ENCODE data around the gene RAB24.
"Not testable (repeated sequence)": the region's sequence is repeated elsewhere in the genome, so short reads cannot be mapped to it uniquely, and the experiment has no call there.

Gene RAB24

DNA sequence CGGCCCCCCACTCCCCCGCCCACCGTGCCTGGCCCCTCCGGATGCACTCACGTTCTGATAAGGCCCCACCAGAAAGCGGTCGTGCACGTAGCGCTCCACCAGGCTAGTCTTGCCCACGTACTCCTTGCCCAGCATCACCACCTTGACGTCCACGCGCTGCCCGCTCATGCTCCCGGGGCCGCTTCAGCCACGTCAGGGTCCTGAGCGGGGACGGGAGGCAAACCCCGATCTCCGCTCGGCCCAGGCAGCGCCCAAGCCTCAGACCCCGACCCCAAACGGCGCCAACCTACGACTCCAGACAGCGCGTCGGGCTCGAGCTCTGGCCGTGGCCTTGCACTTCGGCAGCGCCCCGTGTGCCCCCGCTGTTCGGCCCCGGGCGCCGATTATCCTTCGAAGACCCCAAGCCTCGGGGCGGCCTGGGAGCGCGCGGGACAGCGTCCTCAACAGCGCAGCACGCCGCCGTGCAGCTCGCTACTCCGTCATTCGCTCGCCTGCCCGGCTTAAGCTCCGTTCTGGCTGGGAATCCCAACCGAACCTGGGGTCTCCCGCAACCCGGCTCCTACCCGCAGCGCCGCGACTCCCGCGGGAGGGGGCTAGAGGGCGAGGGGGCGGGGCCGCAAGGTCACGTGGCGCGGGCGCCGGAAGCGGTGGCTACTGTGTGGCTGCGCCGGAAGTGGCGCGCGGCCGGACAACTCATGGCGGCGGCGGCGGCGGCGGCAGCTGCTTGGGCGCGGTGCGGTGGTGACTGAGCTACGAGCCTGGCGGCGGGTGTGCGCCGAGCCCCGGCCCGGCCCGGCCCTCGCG, at the start of gene RAB24, which contains the start of gene PRELID1:
TSS of gene RAB24 (minus strand) at position 599 of the 804 bp plus-strand sequence. CDS start at position 168, 431 bp downstream.
TSS of gene PRELID1 (plus strand) at position 679 of the 804 bp plus-strand sequence. CDS start 187 bp downstream, outside the sequence.
- DNase-seq: peak; percentile 88

DNA sequence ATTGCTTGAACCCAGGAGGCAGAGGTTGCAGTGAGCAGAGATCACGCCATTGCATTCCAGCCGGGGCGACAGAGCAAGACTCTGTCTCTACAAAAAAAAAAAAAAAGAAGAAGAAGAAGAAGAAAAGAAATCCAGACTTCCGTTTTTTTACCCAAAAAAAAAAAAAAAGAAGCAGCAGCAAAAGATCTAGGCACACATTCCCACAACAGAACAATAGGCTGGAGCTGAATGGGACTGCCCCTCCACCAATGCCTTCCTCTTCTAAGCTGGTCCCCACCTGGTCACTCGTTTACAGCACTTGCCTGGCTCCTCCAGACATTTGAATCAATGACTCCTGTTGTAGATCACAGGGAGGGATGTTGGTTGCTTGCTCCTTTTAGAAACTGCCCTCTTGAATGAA, 49.6 kb upstream of the RAB24 start:
- no peak for DNase-seq

DNA sequence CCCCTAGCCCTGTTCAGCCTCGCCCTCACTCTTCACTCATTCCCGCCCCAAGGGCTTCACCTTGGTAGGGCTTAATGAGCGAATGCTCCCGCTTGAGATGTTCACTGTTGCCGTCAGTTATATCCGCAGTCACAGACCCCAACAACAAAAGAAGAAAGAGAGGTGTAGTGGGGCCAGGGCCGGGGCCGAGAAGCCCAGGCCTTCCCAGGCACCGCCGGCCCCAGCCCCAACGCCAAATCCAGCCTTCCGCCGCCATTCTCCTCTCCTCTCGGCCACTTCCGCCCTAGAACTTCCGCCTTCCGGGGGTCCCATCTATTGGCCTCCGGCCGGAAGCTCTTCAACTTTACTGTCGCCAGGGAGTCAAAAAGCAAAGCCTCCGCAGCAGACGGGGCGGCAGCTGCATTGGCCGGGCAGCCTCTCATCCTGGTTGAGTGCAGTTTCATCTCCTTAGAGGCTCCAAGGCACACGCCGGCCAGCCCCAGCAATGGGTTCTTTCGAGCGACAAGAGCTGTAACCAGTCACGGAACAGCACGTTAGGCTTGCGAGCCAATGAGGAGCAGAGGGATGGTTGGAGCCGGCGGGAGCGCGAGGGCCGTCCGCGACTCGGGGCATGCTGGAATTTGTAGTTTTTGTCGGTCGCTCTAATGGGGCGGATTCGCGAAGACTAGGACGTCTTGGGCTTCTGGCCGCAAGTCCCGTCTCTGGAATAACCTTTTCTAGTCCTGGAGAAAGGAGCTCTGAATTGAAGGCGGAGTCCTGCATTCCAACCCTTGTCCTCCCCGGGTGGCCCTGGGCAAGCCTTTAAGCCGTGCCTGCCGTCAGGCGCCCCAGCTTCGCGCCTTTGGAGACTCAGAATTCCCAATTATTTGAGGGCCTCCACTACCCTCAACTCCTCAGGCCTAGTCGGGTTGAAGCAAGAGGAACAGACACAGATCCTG, 48.1 kb upstream of the RAB24 start, which contains the start of gene LMAN2:
TSS of gene LMAN2 (minus strand) at position 277 of the 938 bp plus-strand sequence. CDS start at position 256, 21 bp downstream.
- DNase-seq: peak; percentile 95

DNA sequence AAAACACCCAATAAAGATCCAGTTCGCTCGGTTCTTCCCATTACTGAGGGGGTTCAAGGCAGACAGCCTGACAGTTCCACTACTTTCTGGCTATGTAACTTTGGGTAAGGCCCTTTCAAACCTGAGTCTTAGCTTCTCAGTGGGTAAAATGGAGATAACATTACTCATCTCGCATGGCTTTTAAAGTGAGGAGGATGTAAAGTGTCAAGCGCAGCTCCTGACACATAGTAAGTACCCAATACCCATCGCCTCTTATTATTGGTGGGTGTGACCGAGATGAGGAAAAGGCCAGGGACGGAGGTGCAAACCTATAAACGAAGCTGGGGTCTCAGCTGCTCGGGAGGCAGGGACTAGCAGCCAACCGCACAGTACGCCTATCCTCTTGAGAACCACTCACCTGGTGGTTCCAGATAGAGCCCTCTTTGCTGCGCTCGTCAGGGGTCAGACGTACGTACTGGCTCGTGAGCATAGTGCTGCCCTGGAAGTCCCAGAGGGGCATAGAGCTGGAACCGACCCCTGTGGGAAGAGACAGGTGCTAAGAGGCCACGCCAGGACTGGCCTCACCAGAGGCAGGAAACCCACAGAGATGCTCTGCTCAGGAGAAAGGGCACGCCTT, 47.4 kb upstream of the RAB24 start:
- DNase-seq: no peak

DNA sequence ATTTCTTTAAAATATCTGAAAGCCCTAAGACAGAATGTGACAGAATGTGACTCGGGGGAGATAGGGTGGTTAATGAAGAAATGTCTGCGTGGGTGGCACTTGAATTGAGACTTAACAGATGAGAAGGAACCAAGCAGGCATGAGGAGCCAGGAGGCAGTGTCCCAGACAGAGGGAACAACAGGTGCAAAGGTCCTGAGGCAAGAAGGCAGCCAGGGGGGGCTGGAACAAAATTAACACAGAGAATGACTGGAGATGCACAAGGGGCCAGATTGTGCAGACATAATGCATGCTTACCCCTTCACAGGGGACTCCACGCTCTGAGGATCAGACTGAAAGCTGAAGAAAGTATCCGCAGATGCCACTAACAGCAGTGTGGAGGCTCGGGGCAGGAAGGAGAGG, 46.2 kb upstream of the RAB24 start:
- DNase-seq: no peak

DNA sequence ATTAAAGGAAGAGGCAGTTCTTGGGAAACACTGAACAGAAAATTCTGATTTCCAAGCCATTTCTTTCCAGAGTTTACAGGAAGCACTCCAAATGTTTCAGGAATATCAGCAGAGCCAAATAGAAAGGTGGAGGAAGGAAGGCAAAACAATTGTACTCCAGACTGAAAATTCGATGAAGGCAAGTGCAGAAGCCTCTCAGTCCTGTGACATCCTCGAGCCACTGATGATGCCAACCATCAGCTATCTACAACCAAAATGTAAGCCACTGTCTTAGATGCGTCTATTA, 45.8 kb upstream of the RAB24 start:
- no peak for DNase-seq

GRCh38 chr5:177347699-177348098, 44.2 kb upstream of the RAB24 start:
- DNase-seq: no peak

DNA sequence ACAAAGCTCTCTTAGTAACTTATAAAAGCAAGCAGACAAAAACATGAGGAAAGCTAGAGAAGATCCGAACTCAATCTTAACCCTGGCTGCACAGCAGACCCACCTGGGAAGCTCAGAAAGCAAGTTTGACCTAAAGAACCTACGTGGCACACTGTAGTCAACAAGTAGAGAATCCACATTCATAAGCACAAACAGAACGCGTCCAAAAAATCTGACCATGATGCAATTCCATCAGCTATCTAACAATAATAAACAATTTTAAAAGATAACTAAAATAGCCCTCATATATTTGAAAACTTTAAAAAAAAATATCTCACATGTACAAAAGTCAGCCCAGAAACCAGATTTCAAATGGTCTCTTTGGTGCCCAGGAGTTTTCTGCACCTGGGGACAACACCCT, 43.3 kb upstream of the RAB24 start:
- DNase-seq: no peak

DNA sequence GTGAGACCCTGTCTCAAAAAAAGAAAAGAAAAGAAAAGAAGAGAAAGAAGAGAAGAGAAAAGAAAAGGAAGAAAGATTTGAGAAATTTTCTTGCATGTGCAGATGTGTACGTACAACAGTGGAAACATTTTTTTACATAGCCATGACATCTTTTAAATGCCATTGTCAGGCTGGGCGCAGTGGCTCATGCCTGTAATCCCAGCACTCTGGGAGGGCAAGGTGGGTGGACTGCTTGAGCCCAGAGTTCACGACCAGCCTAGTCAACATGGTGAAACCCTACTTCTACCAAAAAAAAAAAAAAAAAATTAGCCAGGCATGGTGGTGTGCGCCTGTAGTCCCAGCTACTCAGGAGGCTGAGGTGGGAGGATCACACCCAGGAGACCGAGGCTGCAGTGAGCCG, 41.4 kb upstream of the RAB24 start:
- DNase-seq: no peak

DNA sequence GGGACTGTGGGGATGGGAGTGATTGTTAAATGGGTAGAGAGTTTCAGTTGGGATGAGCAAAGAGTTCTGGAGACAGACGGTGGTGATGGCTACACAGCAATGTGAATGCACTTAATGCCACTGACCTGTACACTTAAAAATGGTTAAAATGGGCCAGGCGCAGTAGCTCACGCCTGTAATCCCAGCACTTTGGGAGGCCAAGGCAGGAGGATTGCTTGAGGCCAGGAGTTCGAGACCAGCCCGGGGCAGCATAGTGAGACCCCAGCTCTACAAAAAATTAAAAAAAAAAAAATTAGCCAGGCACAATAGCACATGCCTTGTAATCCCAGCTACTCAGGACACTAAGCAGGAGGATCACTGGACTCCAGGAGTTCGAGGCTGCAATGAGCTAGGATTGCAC, 40.3 kb upstream of the RAB24 start:
- DNase-seq: no peak

GRCh38 chr5:177343000-177343399, 39.5 kb upstream of the RAB24 start:
- not testable (repeated sequence) for DNase-seq

DNA sequence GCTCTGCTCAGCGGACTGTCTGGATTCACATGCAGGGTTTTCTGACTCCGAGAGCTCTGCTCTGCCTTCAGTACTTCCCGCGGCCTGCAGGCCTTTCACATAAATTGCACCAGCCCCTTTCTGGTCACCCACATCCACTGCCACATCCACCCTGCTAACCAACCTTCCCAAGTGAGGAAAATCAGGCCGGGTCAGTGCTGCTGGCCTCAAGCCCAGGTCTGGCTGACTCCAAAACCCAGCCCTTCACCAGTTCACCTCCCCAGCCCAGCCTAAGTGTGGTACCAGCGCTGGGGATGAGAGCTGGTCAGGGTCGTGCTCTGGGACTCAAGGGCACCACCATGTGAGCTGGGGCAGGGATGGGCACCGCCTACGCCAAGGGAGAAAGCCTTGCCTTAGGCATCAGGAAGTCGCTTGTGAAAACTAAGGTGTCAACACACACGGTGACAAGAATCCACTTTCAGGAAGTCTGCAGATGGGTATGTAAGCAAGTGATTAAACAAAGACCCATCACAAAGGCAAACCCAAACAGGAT, 35.7 kb upstream of the RAB24 start:
- DNase-seq: no peak

GRCh38 chr5:177338251-177339106, 35.0 kb upstream of the RAB24 start:
- DNase-seq: no peak

DNA sequence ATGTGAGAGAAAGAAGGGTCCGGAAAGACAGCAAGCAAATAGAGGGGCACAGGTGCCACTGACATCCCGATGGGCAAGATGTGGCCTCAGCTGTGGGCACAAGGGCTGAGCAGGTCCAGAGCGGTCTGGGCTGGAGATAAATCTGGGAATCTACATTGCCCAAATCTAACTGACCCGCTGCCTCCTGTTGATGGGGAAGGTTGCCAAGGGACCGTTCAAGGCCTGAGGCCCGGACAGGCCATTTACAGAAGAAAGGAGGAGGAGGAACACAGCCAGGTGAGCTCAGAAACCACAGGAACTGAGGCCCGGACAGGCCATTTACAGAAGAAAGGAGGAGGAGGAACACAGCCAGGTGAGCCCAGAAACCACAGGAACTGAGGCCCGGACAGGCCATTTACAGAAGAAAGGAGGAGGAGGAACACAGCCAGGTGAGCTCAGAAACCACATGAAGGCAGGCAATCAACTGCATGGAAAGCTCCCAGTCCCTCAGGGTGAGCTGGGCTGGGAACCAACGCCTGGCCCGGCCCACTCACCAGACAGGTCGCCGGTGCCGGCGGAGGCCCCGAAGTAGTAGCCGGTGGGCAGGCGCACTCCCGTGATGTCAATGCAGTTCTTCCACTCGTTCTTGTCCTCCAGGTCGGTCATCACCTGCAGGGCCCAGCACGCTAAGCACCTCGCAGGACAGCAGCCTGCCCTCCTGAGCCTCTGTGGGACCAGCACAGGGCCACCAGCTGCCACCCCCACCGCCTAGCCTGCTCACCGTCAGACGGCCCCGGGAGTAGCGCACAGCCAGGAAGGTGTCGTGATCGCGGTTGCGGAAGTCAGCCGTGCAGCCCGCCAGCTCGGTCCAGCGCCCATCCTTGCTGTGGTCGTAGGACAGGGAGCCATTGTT, 33.3 kb upstream of the RAB24 start:
- no peak for DNase-seq

DNA sequence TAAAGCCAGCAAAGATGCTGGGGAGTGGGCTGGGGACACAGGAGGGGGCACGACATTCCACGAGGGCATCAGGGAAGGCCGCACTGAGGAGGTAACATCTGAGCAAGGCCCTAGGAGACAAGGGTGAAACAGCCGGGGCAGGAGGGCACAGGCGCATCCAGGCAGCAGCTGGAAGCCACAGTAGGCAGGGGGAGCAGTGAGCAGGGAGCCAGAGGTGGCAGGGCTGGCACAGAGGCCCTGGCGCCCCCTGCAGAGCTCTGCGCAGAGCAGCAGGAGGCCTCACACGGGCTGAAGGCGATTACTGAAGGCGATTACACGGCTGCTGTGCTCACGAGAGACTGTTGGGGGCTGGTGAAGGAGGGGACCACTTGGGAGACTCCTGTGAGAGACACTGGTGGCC, 32.6 kb upstream of the RAB24 start:
- peak; percentile 18 for DNase-seq

- DNase-seq: no peak
Measured at GRCh38 chr5:177335701-177336065, 32.2 kb upstream of the RAB24 start.

GRCh38 chr5:177334781-177335700, 31.5 kb upstream of the RAB24 start:
- DNase-seq: no peak

DNA sequence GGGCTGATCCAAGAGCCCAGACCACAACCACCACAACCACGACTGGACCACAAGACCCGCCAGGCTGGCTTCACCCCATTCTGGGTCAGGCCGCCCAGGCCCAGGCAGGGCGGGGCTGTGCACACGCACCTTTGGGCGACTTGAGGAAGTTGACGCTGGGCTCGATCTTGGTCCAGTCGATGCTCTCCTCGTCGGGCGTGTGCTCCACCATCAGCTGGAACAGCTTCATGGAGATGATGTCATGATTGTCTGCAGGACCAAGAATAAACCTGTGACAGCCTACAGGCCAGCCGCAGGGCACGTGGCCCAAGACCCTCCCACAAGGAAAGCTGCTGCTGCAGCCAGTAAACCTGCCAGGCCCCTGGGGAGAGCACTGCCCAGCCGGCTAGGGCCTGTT, 30.6 kb upstream of the RAB24 start:
- no peak for DNase-seq

- no peak for DNase-seq
Measured at GRCh38 chr5:177333420-177334154, 30.1 kb upstream of the RAB24 start.

All from CD4-positive, alpha-beta T cell treated with Interleukin-21 for 1 hour (primary cell).